Measurements from ENCODE around the gene DSG1.

DNA sequence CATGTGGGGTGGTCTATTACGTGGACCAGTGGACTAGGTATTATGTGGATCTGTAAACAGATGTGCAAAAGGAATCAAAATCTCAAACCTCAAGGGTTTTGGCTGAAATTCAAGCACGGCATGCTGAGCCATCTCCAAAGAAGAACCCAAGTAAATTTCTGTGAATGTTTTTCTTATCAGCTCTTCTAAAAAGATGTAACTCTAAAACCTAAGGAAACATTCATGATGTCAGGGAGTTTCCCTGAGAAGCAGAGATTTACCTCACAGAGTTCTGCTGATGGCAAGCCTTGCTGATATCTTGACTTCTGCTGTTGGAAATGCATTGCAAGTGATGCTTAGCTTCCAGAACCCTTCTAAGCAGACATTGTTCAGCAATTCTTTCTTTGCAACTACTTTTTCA, 80.2 kb downstream of the DSG1 start:
- TF ChIP-seq, protein P1, sequence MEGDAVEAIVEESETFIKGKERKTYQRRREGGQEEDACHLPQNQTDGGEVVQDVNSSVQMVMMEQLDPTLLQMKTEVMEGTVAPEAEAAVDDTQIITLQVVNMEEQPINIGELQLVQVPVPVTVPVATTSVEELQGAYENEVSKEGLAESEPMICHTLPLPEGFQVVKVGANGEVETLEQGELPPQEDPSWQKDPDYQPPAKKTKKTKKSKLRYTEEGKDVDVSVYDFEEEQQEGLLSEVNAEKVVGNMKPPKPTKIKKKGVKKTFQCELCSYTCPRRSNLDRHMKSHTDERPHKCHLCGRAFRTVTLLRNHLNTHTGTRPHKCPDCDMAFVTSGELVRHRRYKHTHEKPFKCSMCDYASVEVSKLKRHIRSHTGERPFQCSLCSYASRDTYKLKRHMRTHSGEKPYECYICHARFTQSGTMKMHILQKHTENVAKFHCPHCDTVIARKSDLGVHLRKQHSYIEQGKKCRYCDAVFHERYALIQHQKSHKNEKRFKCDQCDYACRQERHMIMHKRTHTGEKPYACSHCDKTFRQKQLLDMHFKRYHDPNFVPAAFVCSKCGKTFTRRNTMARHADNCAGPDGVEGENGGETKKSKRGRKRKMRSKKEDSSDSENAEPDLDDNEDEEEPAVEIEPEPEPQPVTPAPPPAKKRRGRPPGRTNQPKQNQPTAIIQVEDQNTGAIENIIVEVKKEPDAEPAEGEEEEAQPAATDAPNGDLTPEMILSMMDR (IDR thresholded peaks at IDR 0.05; ENCODE audit: low read depth, low read length, poor library complexity, severe bottlenecking): no peak
- no peak for TF ChIP-seq EZH2phosphoT487 (IDR thresholded peaks at IDR 0.05; ENCODE audit: borderline replicate concordance, low read length)
